Suprapubic skin (tissue), 3 donors: ENCODE data around the gene RRBP1.

Source experiments
- EP300 ChIP-seq: sonication (generic); formaldehyde crosslinking; IDR thresholded peaks from one replicate; pipeline ENCODE4 v1.6.1; 2017; ENCODE audit warnings: antibody characterized with exemption
- POLR2A ChIP-seq, 2 donors: fragments of 450-650 bp; IDR thresholded peaks; one replicate each; pipeline ENCODE4 v1.6.1; 2017; ENCODE audit warnings: antibody characterized with exemption in 2 of 2, mild to moderate bottlenecking in 2 of 2, moderate library complexity in 2 of 2
- TF ChIP-seq, protein P1 (sequence below), 2 donors: fragments of 200-600 bp in 1 of 2; fragments of 450-650 bp in 1 of 2; sonication (generic) in 1 of 2; IDR thresholded peaks; one replicate each; pipeline ENCODE4 v1.5.1; 2016 to 2019; ENCODE audit warnings: antibody characterized with exemption in 2 of 2, mild to moderate bottlenecking in 1 of 2, moderate library complexity in 1 of 2

DNA sequence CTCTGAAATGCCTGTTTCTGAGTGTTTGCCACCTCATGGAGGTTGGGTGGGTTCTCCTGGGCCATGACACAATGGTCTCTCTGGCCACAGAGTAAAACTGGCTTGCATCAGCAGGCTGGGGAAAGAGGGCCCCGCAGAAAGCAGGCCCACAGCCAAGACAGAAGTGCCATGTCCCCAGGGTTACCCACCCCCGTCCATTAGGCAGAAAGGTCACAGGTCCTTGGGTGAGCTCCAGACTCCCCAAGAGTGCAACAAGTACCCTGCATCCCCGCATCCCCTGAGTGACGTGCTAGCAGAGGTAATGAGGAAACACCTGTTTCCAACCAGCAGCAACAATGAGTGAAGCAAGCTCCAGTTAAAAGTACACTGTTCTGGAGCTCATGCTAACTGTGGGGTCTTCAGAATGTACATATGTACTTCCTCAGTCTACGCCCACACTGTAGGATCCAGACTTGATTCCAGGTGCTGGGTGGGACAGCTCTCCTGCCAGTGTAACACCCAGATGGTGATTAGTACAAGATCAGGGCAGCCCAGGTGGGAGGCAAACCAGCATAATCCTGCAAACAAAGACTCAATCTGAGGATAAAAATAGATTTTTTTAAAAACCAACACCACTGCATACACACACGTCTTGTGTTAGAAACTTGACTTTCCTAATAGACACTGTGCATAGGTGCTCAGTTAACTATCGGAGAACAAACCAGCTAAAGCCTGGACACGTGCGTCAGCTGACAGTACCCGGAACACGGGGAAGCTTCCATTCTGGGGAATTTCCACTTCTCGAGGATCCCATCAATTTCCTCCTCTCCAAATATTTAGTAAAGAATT lies 31.5 kb downstream of the RRBP1 start:
- TF ChIP-seq, protein P1, sequence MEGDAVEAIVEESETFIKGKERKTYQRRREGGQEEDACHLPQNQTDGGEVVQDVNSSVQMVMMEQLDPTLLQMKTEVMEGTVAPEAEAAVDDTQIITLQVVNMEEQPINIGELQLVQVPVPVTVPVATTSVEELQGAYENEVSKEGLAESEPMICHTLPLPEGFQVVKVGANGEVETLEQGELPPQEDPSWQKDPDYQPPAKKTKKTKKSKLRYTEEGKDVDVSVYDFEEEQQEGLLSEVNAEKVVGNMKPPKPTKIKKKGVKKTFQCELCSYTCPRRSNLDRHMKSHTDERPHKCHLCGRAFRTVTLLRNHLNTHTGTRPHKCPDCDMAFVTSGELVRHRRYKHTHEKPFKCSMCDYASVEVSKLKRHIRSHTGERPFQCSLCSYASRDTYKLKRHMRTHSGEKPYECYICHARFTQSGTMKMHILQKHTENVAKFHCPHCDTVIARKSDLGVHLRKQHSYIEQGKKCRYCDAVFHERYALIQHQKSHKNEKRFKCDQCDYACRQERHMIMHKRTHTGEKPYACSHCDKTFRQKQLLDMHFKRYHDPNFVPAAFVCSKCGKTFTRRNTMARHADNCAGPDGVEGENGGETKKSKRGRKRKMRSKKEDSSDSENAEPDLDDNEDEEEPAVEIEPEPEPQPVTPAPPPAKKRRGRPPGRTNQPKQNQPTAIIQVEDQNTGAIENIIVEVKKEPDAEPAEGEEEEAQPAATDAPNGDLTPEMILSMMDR (IDR thresholded peaks at IDR 0.05): no peak
- TF ChIP-seq POLR2A (IDR thresholded peaks at IDR 0.05) (no peak), EP300 (no peak)
